Activated CD4-positive, alpha-beta T cell treated with anti-CD3 and anti-CD28 coated beads, Interleukin-2, amount 50 U/mL, for 4 hours (primary cell): Measurements from ENCODE around the gene PPP1R3G.

Experiments
- DNase-seq, 2 experiments: peaks; one replicate each; pipeline ENCODE4 v3.0.0-alpha.2; 2020

PPP1R3G gene

GRCh38 chr6:5073992-5074391 is 11.1 kb upstream of the PPP1R3G start:
- no peak for DNase-seq

- DNase-seq, result no peak
These were observed 8.2 kb upstream of the PPP1R3G start for GRCh38 chr6:5076931-5077330.

GRCh38 chr6:5078121-5078669 is 6.9 kb upstream of the PPP1R3G start:
- DNase-seq, result no peak

- DNase-seq, result no peak
These were observed 5.4 kb upstream of the PPP1R3G start for GRCh38 chr6:5079692-5080091.

GRCh38 chr6:5080574-5080973 is 4.6 kb upstream of the PPP1R3G start:
- no peak for DNase-seq

- no peak for DNase-seq
These were observed 4.0 kb upstream of the PPP1R3G start for GRCh38 chr6:5081182-5081581.

GRCh38 chr6:5081955-5082354 is 3.2 kb upstream of the PPP1R3G start:
- no peak for DNase-seq

- no peak for DNase-seq
These were observed 2.4 kb upstream of the PPP1R3G start for GRCh38 chr6:5082487-5083306.

- no peak for DNase-seq
These were observed 1.9 kb upstream of the PPP1R3G start for GRCh38 chr6:5083307-5083583.

- DNase-seq, result no peak
These were observed 1.3 kb upstream of the PPP1R3G start for GRCh38 chr6:5083813-5084359.

GRCh38 chr6:5084360-5084780 is 771 bp upstream of the PPP1R3G start:
- no peak for DNase-seq

- DNase-seq, result no peak
These were observed 630 bp downstream of the PPP1R3G start for GRCh38 chr6:5085648-5086293.

- DNase-seq, result no peak
These were observed 1.3 kb downstream of the PPP1R3G start for GRCh38 chr6:5086294-5086890.

- DNase-seq, result no peak
These were observed 2.2 kb downstream of the PPP1R3G start for GRCh38 chr6:5087389-5087788.

GRCh38 chr6:5088780-5089179 is 3.6 kb downstream of the PPP1R3G start:
- DNase-seq, result no peak

- no peak for DNase-seq
These were observed 4.6 kb downstream of the PPP1R3G start for GRCh38 chr6:5089481-5090438.

- DNase-seq, result no peak
These were observed 5.5 kb downstream of the PPP1R3G start for GRCh38 chr6:5090603-5091002.

- no peak for DNase-seq
These were observed 6.3 kb downstream of the PPP1R3G start for GRCh38 chr6:5091210-5092069.

GRCh38 chr6:5093231-5094015 is 8.3 kb downstream of the PPP1R3G start:
- no peak for DNase-seq

GRCh38 chr6:5094327-5094726 is 9.2 kb downstream of the PPP1R3G start:
- no peak for DNase-seq

- no peak for DNase-seq
These were observed 10.1 kb downstream of the PPP1R3G start for GRCh38 chr6:5095236-5095635.
